Activated T-helper 17 cell treated with anti-CD3 and anti-CD28 coated beads, Interleukin-2, amount 50 U/mL, for 72 hours (primary cell): Measurements from ENCODE around the gene IGLON5. TPM values are rescaled to one million over a fixed set of nuclear protein-coding genes. Genes with fewer than 3 reads are reported as not detected.

Source experiments
- ATAC-seq: fragments of 150-1000 bp; cut with Tn5 transposase; replicated peaks from 2 replicates; pipeline ENCODE4 v1.10.0; 2021; ENCODE audit warnings: mild to moderate bottlenecking, moderate library complexity
- H3K27ac Mint-ChIP-seq: one replicate; pipeline ENCODE4 v1.8.0; 2022; ENCODE audit warnings: mixed read lengths
- H3K27me3 Mint-ChIP-seq: one replicate; pipeline ENCODE4 v1.8.0; 2022; ENCODE audit warnings: mixed read lengths
- H3K36me3 Mint-ChIP-seq: one replicate; pipeline ENCODE4 v1.8.0; 2022; ENCODE audit warnings: low read depth, mild to moderate bottlenecking, mixed read lengths
- H3K4me1 Mint-ChIP-seq: one replicate; pipeline ENCODE4 v1.8.0; 2022; ENCODE audit warnings: mixed read lengths
- H3K4me3 Mint-ChIP-seq: one replicate; pipeline ENCODE4 v1.8.0; 2022; ENCODE audit warnings: mild to moderate bottlenecking, mixed read lengths
- H3K9me3 Mint-ChIP-seq: one replicate; pipeline ENCODE4 v1.8.0; 2022; ENCODE audit warnings: mixed read lengths
- total RNA-seq, 2 donors: library from RNA; stranded (reverse); gene quantifications; one replicate each; pipeline ENCODE4 v1.2.3, GENCODE V29; 2022

IGLON5 gene
- total RNA-seq, 2 donors from 2014 or later, result 0.09 to 0.32 TPM

DNA sequence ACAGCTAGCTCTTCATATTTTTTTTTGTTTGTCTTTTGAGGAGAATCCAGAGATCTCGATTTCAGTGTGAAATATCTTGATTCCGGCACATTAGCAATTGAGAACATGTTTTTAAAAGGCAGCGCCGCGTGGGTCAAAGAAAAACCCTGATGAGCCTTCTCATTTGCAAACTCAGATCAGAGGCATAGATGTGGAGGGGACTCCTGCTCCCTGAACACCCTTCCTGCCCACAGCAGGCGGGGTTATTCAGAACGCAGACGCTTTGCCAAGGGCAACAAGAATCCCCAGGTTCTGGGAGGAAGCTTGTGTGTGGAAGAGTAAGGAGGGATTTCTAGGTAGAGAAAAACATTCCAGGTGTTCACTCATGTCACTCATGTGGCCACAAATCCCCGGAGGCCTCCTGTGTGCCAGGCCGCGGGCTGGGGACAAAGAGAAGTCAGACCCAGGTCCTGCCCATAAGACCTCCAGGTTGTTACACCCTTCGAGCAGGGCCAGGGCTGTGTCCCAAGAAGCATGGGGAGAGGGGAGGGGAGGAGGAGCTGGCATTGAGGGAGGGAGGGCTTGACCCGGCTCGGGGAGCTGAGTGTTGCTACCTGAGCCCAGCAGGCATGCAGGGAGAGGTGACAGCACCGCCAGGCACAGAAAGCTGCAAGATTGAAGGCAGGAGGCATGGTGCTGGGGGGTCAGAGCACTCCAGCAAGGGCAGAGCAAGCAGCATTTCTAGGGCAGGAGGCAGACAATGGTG, 15.9 kb upstream of the IGLON5 start:
- Mint-ChIP-seq H3K9me3 (no peaks in the 10 kb centered on the region), H3K27ac (no peak overlapping the region), H3K27me3 (peaks cover 19% of the 10 kb centered on the region), H3K4me1 (no peaks in the 10 kb centered on the region), H3K4me3 (no peak overlapping the region), H3K36me3 (no peaks in the 10 kb centered on the region)
- ATAC-seq, result no peak

DNA sequence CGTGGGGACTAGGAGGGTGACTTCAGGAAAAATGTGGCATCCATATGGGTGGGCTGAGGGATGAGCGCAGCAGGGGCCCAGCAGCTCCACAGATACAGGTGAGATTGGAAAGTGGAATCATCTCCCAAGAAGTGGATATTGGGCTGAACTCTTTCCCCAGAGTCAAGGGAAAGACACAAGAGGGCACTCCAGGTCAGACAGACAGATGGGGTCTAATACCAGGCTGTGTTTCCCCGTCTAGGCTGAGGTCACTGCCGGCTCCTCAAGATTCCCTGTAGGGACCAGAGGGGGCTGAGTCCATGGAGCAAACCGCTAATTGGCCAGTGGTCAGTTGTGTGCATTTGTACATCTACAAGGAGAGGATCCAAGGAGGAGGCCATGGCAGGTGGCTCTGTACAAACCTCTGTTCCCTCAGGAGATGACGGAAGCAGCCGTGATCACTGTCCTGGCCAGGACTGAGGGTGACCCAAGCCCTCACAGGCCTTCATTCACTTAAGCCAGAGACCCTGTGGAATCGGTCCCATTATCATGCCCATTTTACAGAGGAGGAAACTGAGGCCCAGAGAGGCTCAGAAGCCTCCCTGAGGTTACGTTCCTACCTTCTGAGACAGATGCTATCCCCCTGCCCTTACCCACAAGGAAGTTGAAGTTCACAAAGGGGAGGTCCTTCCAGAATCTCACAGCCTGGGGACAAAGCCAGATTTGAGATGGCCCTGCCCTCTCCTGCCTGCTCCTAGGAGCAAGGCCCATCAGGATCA, 14.9 kb upstream of the IGLON5 start:
- Mint-ChIP-seq H3K27ac (no peak overlapping the region), H3K4me1 (no peaks in the 10 kb centered on the region), H3K36me3 (no peaks in the 10 kb centered on the region), H3K9me3 (no peaks in the 10 kb centered on the region), H3K4me3 (no peak overlapping the region), H3K27me3 (peaks cover 18% of the 10 kb centered on the region)
- no peak for ATAC-seq

DNA sequence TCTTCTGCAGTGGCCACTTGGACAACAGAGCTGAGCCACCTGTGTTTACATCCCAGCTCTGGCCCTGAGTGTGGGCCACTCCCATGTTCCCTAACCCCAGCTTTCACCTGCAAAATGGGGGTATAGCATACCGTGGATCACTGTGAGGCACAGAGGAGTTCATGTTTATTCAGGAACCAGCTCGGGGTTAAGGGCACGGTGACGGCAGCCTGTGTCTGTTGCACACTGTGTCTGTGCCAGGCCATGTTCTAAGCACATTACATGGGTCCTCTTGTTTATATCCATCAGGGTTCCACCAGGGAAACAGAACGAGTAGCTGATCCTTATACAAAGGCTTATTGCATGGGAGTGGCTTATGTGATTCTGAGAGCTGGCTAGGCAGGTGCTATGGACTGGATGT, 14.0 kb upstream of the IGLON5 start:
- Mint-ChIP-seq H3K4me3 (no peak overlapping the region), H3K9me3 (no peaks in the 10 kb centered on the region), H3K27ac (no peak overlapping the region), H3K27me3 (peaks cover 18% of the 10 kb centered on the region), H3K4me1 (no peaks in the 10 kb centered on the region), H3K36me3 (no peaks in the 10 kb centered on the region)
- ATAC-seq, result no peak

GRCh38 chr19:51301266-51301665, 10.2 kb upstream of the IGLON5 start:
- Mint-ChIP-seq H3K27me3 (peaks cover 23% of the 10 kb centered on the region), H3K4me1 (no peaks in the 10 kb centered on the region), H3K9me3 (peaks cover 11% of the 10 kb centered on the region), H3K4me3 (no peak overlapping the region), H3K27ac (no peak overlapping the region), H3K36me3 (no peaks in the 10 kb centered on the region)
- ATAC-seq, result no peak

GRCh38 chr19:51305479-51305878, 6.0 kb upstream of the IGLON5 start:
- no peak overlapping the region for H3K4me3 Mint-ChIP-seq
- H3K27me3 Mint-ChIP-seq, result peaks cover 47% of the 10 kb centered on the region
- no peaks in the 10 kb centered on the region for H3K36me3 Mint-ChIP-seq
- no peak overlapping the region for H3K27ac Mint-ChIP-seq
- no peaks in the 10 kb centered on the region for H3K4me1 Mint-ChIP-seq
- ATAC-seq, result no peak
- peaks cover 15% of the 10 kb centered on the region for H3K9me3 Mint-ChIP-seq

GRCh38 chr19:51316688-51317087, 5.2 kb downstream of the IGLON5 start:
- H3K4me3 Mint-ChIP-seq, result no peak overlapping the region
- no peaks in the 10 kb centered on the region for H3K36me3 Mint-ChIP-seq
- no peaks in the 10 kb centered on the region for H3K4me1 Mint-ChIP-seq
- H3K27ac Mint-ChIP-seq, result no peak overlapping the region
- no peak for ATAC-seq
- H3K9me3 Mint-ChIP-seq, result no peaks in the 10 kb centered on the region
- H3K27me3 Mint-ChIP-seq, result peaks cover 27% of the 10 kb centered on the region

GRCh38 chr19:51317376-51317775, 5.9 kb downstream of the IGLON5 start:
- Mint-ChIP-seq H3K4me3 (no peak overlapping the region), H3K36me3 (no peaks in the 10 kb centered on the region), H3K9me3 (no peaks in the 10 kb centered on the region), H3K27ac (no peak overlapping the region), H3K4me1 (no peaks in the 10 kb centered on the region), H3K27me3 (peaks cover 25% of the 10 kb centered on the region)
- ATAC-seq, result no peak

DNA sequence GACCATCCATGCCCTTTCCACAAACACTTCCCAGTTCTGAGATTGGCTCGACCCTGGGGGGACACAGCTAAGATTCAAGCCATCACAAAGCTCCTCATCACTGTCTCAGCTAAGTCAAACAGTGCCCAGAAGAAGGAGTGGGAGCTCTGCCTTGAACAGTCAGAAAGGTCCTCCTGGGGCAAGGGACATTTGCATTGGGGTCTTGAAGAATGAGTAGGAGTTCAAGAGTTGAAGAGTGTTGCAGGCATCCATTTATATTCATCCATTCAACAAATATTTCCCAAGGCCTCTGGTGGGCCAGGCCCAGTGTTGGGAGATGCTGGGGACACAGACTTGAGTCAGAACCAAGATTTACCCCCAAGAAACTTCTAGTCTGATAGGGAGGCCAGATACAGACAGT, 6.5 kb downstream of the IGLON5 start:
- Mint-ChIP-seq H3K4me1 (no peaks in the 10 kb centered on the region), H3K4me3 (no peak overlapping the region), H3K27me3 (peaks cover 28% of the 10 kb centered on the region), H3K9me3 (no peaks in the 10 kb centered on the region), H3K27ac (no peak overlapping the region), H3K36me3 (no peaks in the 10 kb centered on the region)
- no peak for ATAC-seq

GRCh38 chr19:51318687-51319648, 7.5 kb downstream of the IGLON5 start:
- H3K27me3 Mint-ChIP-seq, result peaks cover 29% of the 10 kb centered on the region

GRCh38 chr19:51319649-51320279, 8.3 kb downstream of the IGLON5 start:
- H3K27me3 Mint-ChIP-seq, result peaks cover 36% of the 10 kb centered on the region
- H3K4me1 Mint-ChIP-seq, result no peaks in the 10 kb centered on the region
- H3K4me3 Mint-ChIP-seq, result no peak overlapping the region
- no peaks in the 10 kb centered on the region for H3K9me3 Mint-ChIP-seq
- no peak for ATAC-seq
- H3K27ac Mint-ChIP-seq, result no peak overlapping the region
- no peaks in the 10 kb centered on the region for H3K36me3 Mint-ChIP-seq

More at GRCh38 chr19:51318687-51319648, 7.5 kb downstream of the IGLON5 start:
- Mint-ChIP-seq H3K4me3 (no peak overlapping the region), H3K4me1 (no peaks in the 10 kb centered on the region), H3K27ac (no peak overlapping the region), H3K9me3 (no peaks in the 10 kb centered on the region), H3K36me3 (no peaks in the 10 kb centered on the region)
- ATAC-seq, result no peak

DNA sequence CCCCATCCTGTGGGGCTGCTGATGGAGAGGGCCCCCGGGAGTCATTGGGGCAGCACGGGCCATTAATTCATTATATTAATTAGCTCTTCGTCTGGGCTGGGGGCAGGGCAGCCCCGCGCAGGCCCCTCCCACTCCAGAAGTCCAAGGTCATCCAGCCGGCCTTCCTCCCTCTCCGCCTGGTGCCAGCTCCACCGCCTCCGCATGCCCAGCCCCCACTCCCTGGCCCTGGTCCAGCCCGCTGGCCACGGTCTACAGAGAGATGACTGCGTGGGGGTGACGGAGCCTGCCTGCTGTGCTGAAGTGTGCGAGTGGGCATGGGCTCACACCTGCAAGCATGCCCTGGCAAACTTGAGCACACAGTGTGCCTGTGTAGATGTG, 8.8 kb downstream of the IGLON5 start:
- Mint-ChIP-seq H3K27me3 (peaks cover 37% of the 10 kb centered on the region), H3K27ac (no peak overlapping the region), H3K4me3 (no peak overlapping the region), H3K9me3 (no peaks in the 10 kb centered on the region), H3K36me3 (no peaks in the 10 kb centered on the region), H3K4me1 (no peaks in the 10 kb centered on the region)
- ATAC-seq, result no peak

DNA sequence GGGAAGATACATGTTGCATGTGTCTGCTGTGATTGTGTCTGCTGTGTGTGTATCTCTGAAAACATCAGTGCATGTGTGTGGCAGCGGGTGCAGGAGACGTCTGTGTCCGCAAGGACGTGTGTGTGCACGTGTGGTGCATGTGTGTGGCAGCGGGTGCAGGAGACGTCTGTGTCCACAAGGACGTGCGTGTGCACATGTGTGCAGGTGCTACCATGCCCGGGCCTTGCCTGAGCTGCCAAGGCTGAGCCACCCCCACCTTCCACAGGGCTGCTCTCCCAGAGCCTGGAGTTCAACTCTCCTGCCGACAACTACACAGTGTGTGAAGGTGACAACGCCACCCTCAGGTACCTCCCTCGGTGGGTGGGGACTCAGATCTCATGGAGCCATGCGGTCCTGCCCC, 10.4 kb downstream of the IGLON5 start:
- H3K36me3 Mint-ChIP-seq, result no peaks in the 10 kb centered on the region
- H3K27ac Mint-ChIP-seq, result no peak overlapping the region
- H3K4me3 Mint-ChIP-seq, result no peak overlapping the region
- no peaks in the 10 kb centered on the region for H3K4me1 Mint-ChIP-seq
- peaks cover 48% of the 10 kb centered on the region for H3K27me3 Mint-ChIP-seq
- no peaks in the 10 kb centered on the region for H3K9me3 Mint-ChIP-seq
- no peak for ATAC-seq

DNA sequence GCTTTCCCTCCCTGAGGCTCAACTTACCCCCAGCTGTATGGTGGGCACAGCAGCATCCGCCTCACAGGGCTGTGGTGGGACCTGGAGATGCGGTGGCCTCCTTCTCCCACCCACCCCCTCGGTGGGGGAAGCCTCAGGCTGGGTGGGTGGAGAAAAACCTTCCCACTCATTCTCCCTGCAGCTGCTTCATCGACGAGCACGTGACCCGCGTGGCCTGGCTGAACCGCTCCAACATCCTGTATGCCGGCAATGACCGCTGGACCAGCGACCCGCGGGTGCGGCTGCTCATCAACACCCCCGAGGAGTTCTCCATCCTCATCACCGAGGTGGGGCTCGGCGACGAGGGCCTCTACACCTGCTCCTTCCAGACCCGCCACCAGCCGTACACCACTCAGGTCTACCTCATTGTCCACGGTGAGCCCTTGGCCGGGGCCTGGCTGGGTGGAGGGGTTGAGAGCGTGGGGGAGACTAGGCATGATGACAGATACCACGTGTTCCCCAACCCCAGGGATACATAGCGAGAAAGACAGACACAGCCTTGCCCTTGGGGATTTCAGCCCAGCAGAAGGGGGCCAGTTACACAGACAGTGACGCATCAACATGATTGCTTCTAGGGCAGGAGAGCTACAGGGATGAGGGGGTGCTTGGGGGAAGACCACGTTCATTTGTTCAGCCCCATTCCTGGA, 12.2 kb downstream of the IGLON5 start:
- no peak for ATAC-seq
- H3K4me1 Mint-ChIP-seq, result peaks cover 5% of the 10 kb centered on the region
- H3K4me3 Mint-ChIP-seq, result no peak overlapping the region
- H3K27me3 Mint-ChIP-seq, result peaks cover 57% of the 10 kb centered on the region
- no peaks in the 10 kb centered on the region for H3K36me3 Mint-ChIP-seq
- H3K9me3 Mint-ChIP-seq, result no peaks in the 10 kb centered on the region
- H3K27ac Mint-ChIP-seq, result no peak overlapping the region

- H3K27ac Mint-ChIP-seq, result no peak overlapping the region
- no peak overlapping the region for H3K4me3 Mint-ChIP-seq
- H3K27me3 Mint-ChIP-seq, result peaks cover 55% of the 10 kb centered on the region
- H3K4me1 Mint-ChIP-seq, result peaks cover 5% of the 10 kb centered on the region
- ATAC-seq, result no peak
- H3K9me3 Mint-ChIP-seq, result no peaks in the 10 kb centered on the region
- no peaks in the 10 kb centered on the region for H3K36me3 Mint-ChIP-seq
These were observed 12.7 kb downstream of the IGLON5 start for GRCh38 chr19:51324167-51324481.
